PC-9 (cell line): ENCODE results near the gene BCO1. TPM values are rescaled to one million over a fixed set of nuclear protein-coding genes. Genes with fewer than 3 reads are reported as not detected.

Source experiments
- BruUV-seq: library from RNA; stranded (reverse); fragments of 400-500 nt; replicated peaks from 2 replicates; lab custom pipeline; 2021; lab: Mats Ljungman, UMichigan
- CTCF ChIA-PET: fragments of 300-600 bp; sonication (Branson Sonifier 250); formaldehyde crosslinking; loops from one replicate; lab custom pipeline; 2022; ENCODE audit warnings: antibody characterized with exemption; lab: Charles Lee
- POLR2A ChIA-PET: fragments of 300-600 bp; sonication (Branson Sonifier 250); formaldehyde crosslinking; loops from one replicate; lab custom pipeline; 2022; ENCODE audit warnings: antibody characterized with exemption; ENCODE audit not compliant: unreplicated experiment; lab: Charles Lee
- DNase-seq, 2 experiments: peaks; one replicate each; pipeline versions ENCODE4 v3.0.0 to v3.0.0-alpha.2; 2015 to 2022; ENCODE audit warnings: mixed read lengths in 1 of 2
- H2AFZ ChIP-seq: fragments of 200-600 bp; sonication (generic); 2 replicates; pipeline ENCODE4 v1.8.1; 2017; ENCODE audit warnings: antibody characterized with exemption
- H3F3A ChIP-seq: fragments of 200-600 bp; sonication (generic); 2 replicates; pipeline ENCODE4 v1.8.1; 2017; ENCODE audit warnings: antibody characterized with exemption, mild to moderate bottlenecking, low read depth; ENCODE audit not compliant: insufficient read depth
- H3K27ac ChIP-seq: fragments of 200-600 bp; sonication (generic); 2 replicates; pipeline ENCODE4 v1.6.1; 2016; ENCODE audit warnings: mixed run types
- H3K27me3 ChIP-seq: fragments of 200-600 bp; sonication (generic); 2 replicates; pipeline ENCODE4 v1.6.1; 2016; ENCODE audit warnings: low read depth, mixed run types; ENCODE audit not compliant: insufficient read depth
- H3K36me3 ChIP-seq: fragments of 200-600 bp; sonication (generic); 2 replicates; pipeline ENCODE4 v1.6.1; 2016; ENCODE audit warnings: low read depth, mixed run types
- H3K4me1 ChIP-seq: fragments of 200-600 bp; sonication (generic); replicated peaks from 2 replicates; pipeline ENCODE4 v1.6.1; 2016; ENCODE audit warnings: mixed run types; ENCODE audit not compliant: insufficient read depth
- H3K4me2 ChIP-seq: fragments of 200-600 bp; sonication (generic); 2 replicates; pipeline ENCODE4 v1.6.1; 2017; ENCODE audit warnings: mixed run types
- H3K4me3 ChIP-seq: fragments of 200-600 bp; sonication (generic); 2 replicates; pipeline ENCODE4 v1.6.1; 2016; ENCODE audit warnings: mixed run types
- H3K79me2 ChIP-seq: fragments of 200-600 bp; sonication (generic); 2 replicates; pipeline ENCODE4 v1.6.1; 2017; ENCODE audit warnings: low read depth, mixed run types
- H3K9me2 ChIP-seq: fragments of 200-600 bp; sonication (generic); 2 replicates; pipeline ENCODE4 v1.8.1; 2017; ENCODE audit warnings: mild to moderate bottlenecking; ENCODE audit not compliant: insufficient read depth
- H3K9me3 ChIP-seq: fragments of 200-600 bp; sonication (generic); 2 replicates; pipeline ENCODE4 v1.8.1; 2016; ENCODE audit warnings: low read depth; ENCODE audit not compliant: insufficient read depth
- H4K20me1 ChIP-seq: fragments of 200-600 bp; sonication (generic); 2 replicates; pipeline ENCODE4 v1.8.1; 2017; ENCODE audit not compliant: insufficient read depth
- EZH2 ChIP-seq: fragments of 200-600 bp; sonication (generic); IDR thresholded peaks from 2 replicates; pipeline ENCODE4 v1.8.0; 2017; ENCODE audit warnings: antibody characterized with exemption, low read depth
- intact Hi-C: fragments of 100-400 bp; cut with micrococcal nuclease; formaldehyde crosslinking; loops from one replicate; pipeline ENCODE4 v1.10.0; 2022; ENCODE audit not compliant: unreplicated experiment
- total RNA-seq: library from RNA; stranded (reverse); gene quantifications from 2 replicates; pipeline ENCODE4 v1.2.3, GENCODE V29; 2021
- TF ChIP-seq, protein P1 (sequence below): fragments of 200-600 bp; sonication (generic); conservative IDR thresholded peaks from 2 replicates; pipeline ENCODE4 v1.6.1; 2017; ENCODE audit warnings: mixed run types, antibody characterized with exemption, mild to moderate bottlenecking, moderate library complexity

Gene BCO1
- total RNA-seq, 1 experiment from 2014 or later = 1.4 TPM

DNA sequence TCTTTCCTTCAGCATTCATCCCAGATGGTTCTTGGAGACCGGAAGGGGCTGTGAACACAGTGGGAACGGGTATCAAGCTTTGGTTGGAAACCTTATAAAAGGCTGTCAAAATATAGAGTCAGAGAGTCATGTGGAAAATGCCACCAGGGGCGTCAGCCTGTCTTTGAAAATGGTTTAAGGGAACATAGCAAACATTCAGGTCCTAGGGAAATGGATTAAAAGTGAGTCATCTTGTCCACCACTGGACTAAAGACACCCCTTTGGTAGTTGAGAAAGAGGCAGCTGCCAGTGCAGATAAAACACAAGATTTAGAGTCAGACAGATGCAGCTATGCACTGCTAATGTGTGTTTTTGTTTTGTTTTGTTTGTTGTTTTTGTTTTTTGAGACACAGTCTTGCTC lies 47.8 kb upstream of the BCO1 start:
- intact Hi-C loops = loop anchor here (5.0 kb wide), 1 partner anchor 153 kb away; the partner anchor contains the start of gene ATMIN

DNA sequence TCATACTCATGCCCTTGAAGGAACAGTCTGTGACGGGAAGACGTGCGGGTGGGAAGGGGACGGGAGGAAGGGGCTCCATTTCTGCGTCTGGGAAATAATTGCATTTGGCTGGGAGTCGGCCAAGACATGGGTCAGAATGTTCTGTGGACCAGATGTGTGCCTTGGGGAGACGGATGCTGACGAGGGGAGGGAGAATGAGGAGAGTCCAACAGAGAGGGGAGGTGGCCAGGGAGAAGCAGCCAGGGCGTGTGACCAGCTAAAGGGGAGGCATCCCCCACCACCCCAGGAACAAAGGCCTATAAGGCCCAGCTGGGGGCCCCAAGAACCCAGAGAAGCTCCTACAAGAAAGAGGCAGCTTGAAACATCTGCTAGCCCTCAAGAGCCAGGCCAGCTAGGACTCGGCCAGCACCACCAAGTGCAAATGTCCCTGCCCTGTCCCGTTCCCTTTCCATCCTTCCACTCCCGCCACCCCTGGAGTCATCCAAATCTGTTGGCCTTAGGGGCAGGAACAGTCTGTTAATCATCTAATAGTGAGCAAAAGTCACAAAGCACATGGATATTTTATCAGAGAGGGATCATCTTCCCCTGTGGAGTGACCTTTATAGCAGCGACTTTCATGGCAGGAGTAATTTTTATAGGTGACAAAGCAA lies 42.5 kb upstream of the BCO1 start:
- POLR2A ChIA-PET = no interaction called here
- Histone ChIP-seq H3K27ac (no peak overlapping the region), H3K36me3 (no peaks in the 10 kb centered on the region), H3F3A (no peaks in the 10 kb centered on the region; the same call in 1 of the 2 replicates), H3K79me2 (no peaks in the 10 kb centered on the region), H3K9me3 (no peaks in the 10 kb centered on the region), H4K20me1 (no peaks in the 10 kb centered on the region), H3K4me3 (no peak overlapping the region), H3K9me2 (no peaks in the 10 kb centered on the region), H2AFZ (no peak overlapping the region), H3K4me2 (no peak overlapping the region), H3K27me3 (no peaks in the 10 kb centered on the region), H3K4me1 (no peaks in the 10 kb centered on the region)
- TF ChIP-seq, protein P1, sequence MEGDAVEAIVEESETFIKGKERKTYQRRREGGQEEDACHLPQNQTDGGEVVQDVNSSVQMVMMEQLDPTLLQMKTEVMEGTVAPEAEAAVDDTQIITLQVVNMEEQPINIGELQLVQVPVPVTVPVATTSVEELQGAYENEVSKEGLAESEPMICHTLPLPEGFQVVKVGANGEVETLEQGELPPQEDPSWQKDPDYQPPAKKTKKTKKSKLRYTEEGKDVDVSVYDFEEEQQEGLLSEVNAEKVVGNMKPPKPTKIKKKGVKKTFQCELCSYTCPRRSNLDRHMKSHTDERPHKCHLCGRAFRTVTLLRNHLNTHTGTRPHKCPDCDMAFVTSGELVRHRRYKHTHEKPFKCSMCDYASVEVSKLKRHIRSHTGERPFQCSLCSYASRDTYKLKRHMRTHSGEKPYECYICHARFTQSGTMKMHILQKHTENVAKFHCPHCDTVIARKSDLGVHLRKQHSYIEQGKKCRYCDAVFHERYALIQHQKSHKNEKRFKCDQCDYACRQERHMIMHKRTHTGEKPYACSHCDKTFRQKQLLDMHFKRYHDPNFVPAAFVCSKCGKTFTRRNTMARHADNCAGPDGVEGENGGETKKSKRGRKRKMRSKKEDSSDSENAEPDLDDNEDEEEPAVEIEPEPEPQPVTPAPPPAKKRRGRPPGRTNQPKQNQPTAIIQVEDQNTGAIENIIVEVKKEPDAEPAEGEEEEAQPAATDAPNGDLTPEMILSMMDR = no peak
- TF ChIP-seq EZH2 = no peak
- CTCF ChIA-PET = no interaction called here
- intact Hi-C loops = no loop called here
- no TSS peak for BruUV-seq
- DNase-seq = no peak

More for the DNA sequence above, 47.8 kb upstream of the BCO1 start:
- ChIA-PET CTCF (interaction anchor here (0.6 kb wide), 1 partner anchor 271 kb away, joined by 5 read pairs; no protein-coding TSS in a partner anchor), POLR2A (interaction anchor here (0.5 to 0.7 kb wide), 2 partner anchors 95 to 495 kb away, joined by 3 to 5 read pairs; no protein-coding TSS in a partner anchor)
- Histone ChIP-seq H3K36me3 (no peaks in the 10 kb centered on the region), H4K20me1 (no peaks in the 10 kb centered on the region), H3F3A (peaks cover 10% of the 10 kb centered on the region), H3K4me3 (no peak overlapping the region), H3K9me2 (no peaks in the 10 kb centered on the region), H3K27me3 (no peaks in the 10 kb centered on the region), H3K4me1 (peaks cover 16% of the 10 kb centered on the region), H3K4me2 (peak overlapping the region; percentile 11), H3K27ac (peak overlapping the region; percentile 13; the same call in 1 of the 2 replicates), H3K9me3 (no peaks in the 10 kb centered on the region), H3K79me2 (no peaks in the 10 kb centered on the region), H2AFZ (no peak overlapping the region)
- no peak for TF ChIP-seq EZH2
- TF ChIP-seq, protein P1 = no peak
- no TSS peak for BruUV-seq
- peak; percentile 12 to 83 for DNase-seq

DNA sequence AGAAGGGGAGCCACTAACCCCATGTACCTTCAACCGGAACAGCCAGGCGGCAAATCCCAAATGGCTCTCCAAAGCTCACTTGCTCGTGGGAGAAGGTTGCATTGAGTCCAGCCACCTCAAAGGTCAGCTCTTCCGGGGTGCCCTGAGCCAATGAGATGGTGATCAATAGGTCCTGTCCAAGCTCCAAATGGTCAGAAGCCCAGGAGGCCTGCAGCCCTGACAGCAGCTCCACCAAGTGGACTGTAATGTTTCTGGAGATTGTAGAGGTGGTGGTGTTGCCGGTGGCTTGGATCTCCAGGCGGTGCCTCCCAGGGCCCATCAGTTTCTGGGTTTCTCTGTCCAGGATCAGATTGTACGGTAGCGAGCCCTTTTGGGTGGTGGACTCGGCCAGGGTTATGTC lies 39.9 kb upstream of the BCO1 start:
- Histone ChIP-seq H3F3A (no peaks in the 10 kb centered on the region), H3K36me3 (no peaks in the 10 kb centered on the region), H3K27ac (no peak overlapping the region), H3K4me3 (no peak overlapping the region), H2AFZ (no peak overlapping the region), H3K9me3 (no peaks in the 10 kb centered on the region), H3K9me2 (no peaks in the 10 kb centered on the region), H3K4me2 (no peak overlapping the region), H3K4me1 (no peaks in the 10 kb centered on the region), H3K79me2 (no peaks in the 10 kb centered on the region), H4K20me1 (no peaks in the 10 kb centered on the region), H3K27me3 (no peaks in the 10 kb centered on the region)
- intact Hi-C loops = no loop called here
- CTCF ChIA-PET = interaction anchor here (0.9 kb wide), 1 partner anchor 165 kb away, joined by 3 read pairs; no protein-coding TSS in a partner anchor
- POLR2A ChIA-PET = no interaction called here
- DNase-seq = peak in 1 of 2 experiments; percentile 12
- TF ChIP-seq, protein P1 = no peak
- no peak for TF ChIP-seq EZH2
- no TSS peak for BruUV-seq
